Measurements from ENCODE around the gene INSYN2A. TPM values are rescaled to one million over a fixed set of nuclear protein-coding genes. Genes with fewer than 3 reads are reported as not detected.

The INSYN2A gene, protein sequence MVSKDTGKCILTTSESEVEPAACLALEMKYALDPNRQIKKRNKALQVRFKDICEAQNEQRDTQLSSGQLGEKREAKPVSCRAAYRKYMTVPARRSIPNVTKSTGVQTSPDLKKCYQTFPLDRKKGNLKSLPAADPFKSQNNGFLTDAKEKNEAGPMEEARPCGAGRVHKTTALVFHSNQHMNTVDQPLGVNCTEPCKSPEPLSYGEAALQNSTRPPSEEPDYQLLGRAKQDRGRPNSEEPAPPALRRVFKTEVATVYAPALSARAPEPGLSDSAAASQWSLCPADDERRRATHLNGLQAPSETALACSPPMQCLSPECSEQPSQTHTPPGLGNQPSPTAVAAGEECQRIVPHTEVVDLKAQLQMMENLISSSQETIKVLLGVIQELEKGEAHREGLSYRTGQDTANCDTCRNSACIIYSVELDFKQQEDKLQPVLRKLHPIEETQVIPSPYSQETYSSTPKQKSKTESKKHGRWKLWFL
- total RNA-seq: 1 to 10 TPM in 1 of 7 donors, under 1 TPM in 5, not detected in 1; 0.09 to 3.0 (median 0.22) TPM
- under 1 TPM; 0.15 to 0.32 (median 0.21) TPM for polyA plus RNA-seq
- long read RNA-seq, donor 1, partial matches to known transcripts: 57 of 57 reads
- long read RNA-seq, donor 1, other reads (novel, unspliced or antisense): 0 of 57 reads
- long read RNA-seq, donor 2: 0 reads

DNA sequence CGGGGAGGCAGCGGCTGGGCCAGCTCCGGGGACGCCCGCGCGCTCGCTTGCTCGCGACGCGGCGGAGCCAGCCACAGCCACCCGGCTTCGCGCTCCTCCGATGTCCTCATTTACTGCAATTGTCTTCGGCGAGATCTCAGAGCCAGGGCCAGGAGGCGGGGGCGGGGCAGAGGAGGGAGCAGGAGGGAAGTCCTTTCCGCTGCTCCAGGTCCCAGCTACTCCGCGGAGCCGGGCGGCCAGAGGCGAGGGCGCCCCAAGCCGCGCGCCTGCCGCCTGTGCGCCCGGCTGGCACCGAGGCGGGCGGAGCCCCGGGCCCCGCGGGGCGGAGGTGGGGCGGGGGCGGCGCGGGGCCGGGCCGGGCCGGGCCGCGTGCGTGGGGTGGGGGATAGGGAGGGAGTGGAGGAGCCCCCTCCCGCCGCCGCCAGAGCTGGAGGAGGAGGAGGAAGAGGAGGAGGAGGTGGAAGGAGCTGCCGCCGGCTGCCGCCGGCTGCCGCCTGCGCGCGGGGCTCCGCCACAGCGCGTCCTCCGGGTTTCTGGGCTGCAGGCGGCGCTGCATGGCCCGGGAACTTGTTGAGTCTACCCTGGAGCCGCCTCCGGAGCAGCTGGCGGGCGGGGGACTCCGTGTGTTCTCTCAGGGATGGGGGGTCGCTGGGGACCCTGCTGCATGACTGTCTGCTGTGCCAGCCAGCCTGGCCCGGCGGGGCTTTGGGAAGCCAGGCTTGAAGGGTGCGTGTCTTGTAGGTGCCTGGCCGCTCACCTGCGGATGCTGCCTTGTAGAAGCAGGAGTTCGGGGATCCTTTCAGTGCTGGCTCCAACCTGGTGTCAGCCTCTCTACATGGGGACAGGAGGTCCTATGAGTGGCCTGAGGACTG is at the start of gene INSYN2A:
Gene INSYN2A (minus strand): TSS at position 310 of the 872 bp plus-strand sequence. CDS start 20,196 bp downstream, outside the sequence.
- TF ChIP-seq, protein P1, sequence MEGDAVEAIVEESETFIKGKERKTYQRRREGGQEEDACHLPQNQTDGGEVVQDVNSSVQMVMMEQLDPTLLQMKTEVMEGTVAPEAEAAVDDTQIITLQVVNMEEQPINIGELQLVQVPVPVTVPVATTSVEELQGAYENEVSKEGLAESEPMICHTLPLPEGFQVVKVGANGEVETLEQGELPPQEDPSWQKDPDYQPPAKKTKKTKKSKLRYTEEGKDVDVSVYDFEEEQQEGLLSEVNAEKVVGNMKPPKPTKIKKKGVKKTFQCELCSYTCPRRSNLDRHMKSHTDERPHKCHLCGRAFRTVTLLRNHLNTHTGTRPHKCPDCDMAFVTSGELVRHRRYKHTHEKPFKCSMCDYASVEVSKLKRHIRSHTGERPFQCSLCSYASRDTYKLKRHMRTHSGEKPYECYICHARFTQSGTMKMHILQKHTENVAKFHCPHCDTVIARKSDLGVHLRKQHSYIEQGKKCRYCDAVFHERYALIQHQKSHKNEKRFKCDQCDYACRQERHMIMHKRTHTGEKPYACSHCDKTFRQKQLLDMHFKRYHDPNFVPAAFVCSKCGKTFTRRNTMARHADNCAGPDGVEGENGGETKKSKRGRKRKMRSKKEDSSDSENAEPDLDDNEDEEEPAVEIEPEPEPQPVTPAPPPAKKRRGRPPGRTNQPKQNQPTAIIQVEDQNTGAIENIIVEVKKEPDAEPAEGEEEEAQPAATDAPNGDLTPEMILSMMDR (IDR thresholded peaks at IDR 0.05 in 8 of 11, conservative IDR thresholded peaks at IDR 0.05 in 3 of 11): no peak
- TF ChIP-seq POLR2AphosphoS5 (IDR thresholded peaks at IDR 0.05) (no peak), POLR2A (IDR thresholded peaks at IDR 0.05) (no peak)
- 7 to 16% (median 8%) methylated on average over 29 to 81 of the region's 81 CpGs for WGBS, 5 donors

DNA sequence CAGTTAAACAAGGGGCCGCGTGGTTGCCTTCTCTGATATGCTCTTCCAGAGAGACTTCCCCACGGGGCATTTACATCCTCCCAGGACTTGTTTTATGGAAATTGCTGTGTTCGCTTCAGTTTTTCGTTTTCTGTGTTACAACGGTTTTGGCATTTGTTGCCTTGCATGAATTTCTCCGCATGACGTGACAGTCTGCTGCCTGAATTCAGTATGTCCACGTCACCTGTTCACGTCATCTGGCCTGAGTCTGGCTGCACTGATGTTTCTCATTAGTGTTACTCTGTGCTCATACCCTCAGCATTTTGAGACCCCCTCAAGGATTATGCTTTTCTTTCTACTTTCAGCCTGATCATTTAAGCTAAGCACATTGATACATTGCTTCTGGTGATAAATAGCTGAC is 49.1 kb upstream of the INSYN2A start:
- intact Hi-C loops (cut with DNase I; ENCODE audit: low total_unique reads): no loop called here
- no peaks in the 10 kb centered on the region for H3K27me3 ChIP-seq (replicated peaks in 1 of 7)
- DNase-seq: no peak
- no peaks in the 10 kb centered on the region for H3K9me3 ChIP-seq
- H3K27ac ChIP-seq: no peak overlapping the region
- H3K4me1 ChIP-seq: no peaks in the 10 kb centered on the region
- H3K36me3 ChIP-seq: peaks cover 0 to 9% (median 0%) of the 10 kb centered on the region in 6 donors
- 83 to 94% (median 84%) methylated on average over 10 of the region's 10 CpGs for WGBS, 5 donors
- H3K4me3 ChIP-seq: no peak overlapping the region
- TF ChIP-seq POLR2A (IDR thresholded peaks at IDR 0.05) (no peak), POLR2AphosphoS5 (IDR thresholded peaks at IDR 0.05) (no peak)
- TF ChIP-seq, protein P1 (IDR thresholded peaks at IDR 0.05 in 8 of 11, conservative IDR thresholded peaks at IDR 0.05 in 3 of 11): no peak

More for the DNA sequence above, at the start of gene INSYN2A:
- H3K36me3 ChIP-seq: no peaks in the 10 kb centered on the region
- H3K4me3 ChIP-seq: peak within 1 kb of the TSS in 7 of 8 donors; percentile 20 to 61 (median 36)
- no peaks in the 10 kb centered on the region for H3K9me3 ChIP-seq
- H3K27me3 ChIP-seq (replicated peaks in 1 of 7): peaks cover 0 to 57% (median 17%) of the 10 kb centered on the region in 7 donors
- peaks cover 0 to 27% (median 14%) of the 10 kb centered on the region in 6 donors for H3K4me1 ChIP-seq
- DNase-seq: no peak
- intact Hi-C loops (cut with DNase I; ENCODE audit: low total_unique reads): no loop called here
- no peak within 1 kb of the TSS for H3K27ac ChIP-seq

DNA sequence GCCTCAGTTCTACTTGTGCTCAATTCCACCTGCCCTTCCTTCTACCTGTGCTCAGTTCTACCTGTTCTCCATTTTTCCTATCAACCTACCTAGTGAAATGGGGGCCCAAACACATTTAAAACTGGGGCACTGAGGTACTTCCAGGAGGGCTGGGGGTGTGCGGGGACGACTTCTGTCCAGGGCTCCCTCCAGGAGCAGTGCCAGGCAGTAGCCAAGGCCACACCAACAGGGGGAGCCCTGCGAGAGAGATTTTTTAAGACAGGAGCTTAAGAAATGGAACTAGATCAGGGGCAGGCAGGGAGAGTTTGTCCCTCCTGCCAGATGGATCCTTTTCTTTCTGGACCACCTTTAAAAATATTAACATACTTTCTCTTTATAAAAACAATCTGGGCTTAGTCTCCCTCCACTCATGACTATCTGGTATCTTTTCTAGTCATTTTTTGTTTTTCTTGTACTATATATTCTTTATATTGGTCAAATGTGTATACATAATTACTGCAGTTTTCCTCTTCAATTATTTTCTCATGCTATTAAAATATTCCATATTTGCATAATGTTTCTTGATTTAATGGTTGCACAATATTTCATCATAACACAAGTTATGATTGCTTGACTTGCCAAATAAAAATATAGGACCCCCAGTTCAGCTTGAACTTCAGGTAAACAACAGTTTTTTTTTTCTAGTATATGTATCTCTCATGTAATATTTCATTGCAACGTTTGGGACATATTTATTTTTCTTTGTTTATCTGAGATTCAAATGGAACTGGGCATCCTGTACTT is 47.3 kb upstream of the INSYN2A start:
- Histone ChIP-seq H3K4me1 (no peaks in the 10 kb centered on the region), H3K4me3 (no peak overlapping the region), H3K27me3 (replicated peaks in 1 of 7) (no peaks in the 10 kb centered on the region), H3K9me3 (no peaks in the 10 kb centered on the region), H3K27ac (no peak overlapping the region), H3K36me3 (peaks cover 0 to 6% (median 0%) of the 10 kb centered on the region in 6 donors)
- 42 to 53% (median 49%) methylated on average over 4 of the region's 4 CpGs for WGBS, 5 donors
- no peak for DNase-seq
- intact Hi-C loops (cut with DNase I; ENCODE audit: low total_unique reads): no loop called here
- TF ChIP-seq POLR2A (IDR thresholded peaks at IDR 0.05): no peak
- TF ChIP-seq, protein P1 (IDR thresholded peaks at IDR 0.05 in 8 of 11, conservative IDR thresholded peaks at IDR 0.05 in 3 of 11): peak in 6 of 11 experiments; percentile 6 to 55 (median 48)
